ENCODE data around the gene IFT122.

Gene IFT122

GRCh38 chr3:129460155-129460554 is 20.1 kb downstream of the IFT122 start:
- Histone ChIP-seq H2AFZ (ENCODE audit: low read length, unreplicated experiment) (no peak overlapping the region), H3K27ac (ENCODE audit: low read depth, low read length) (peak overlapping the region; percentile 97), H3K27me3 (ENCODE audit: insufficient read depth, low read length) (no peaks in the 10 kb centered on the region), H3K4me3 (ENCODE audit: low read depth, low read length) (no peak overlapping the region), H3K79me2 (ENCODE audit: control insufficient read depth, insufficient read depth, low read length, unreplicated experiment) (no peaks in the 10 kb centered on the region), H3K4me1 (ENCODE audit: control insufficient read depth, insufficient read depth, low read length, unreplicated experiment) (peaks cover 16% of the 10 kb centered on the region), H3K36me3 (ENCODE audit: insufficient read depth, low read length) (no peaks in the 10 kb centered on the region)

- Histone ChIP-seq H3K27me3 (ENCODE audit: insufficient read depth, low read length) (no peaks in the 10 kb centered on the region), H2AFZ (ENCODE audit: low read length, unreplicated experiment) (no peak overlapping the region), H3K4me3 (ENCODE audit: low read depth, low read length) (no peak overlapping the region), H3K4me1 (ENCODE audit: control insufficient read depth, insufficient read depth, low read length, unreplicated experiment) (peaks cover 16% of the 10 kb centered on the region), H3K79me2 (ENCODE audit: control insufficient read depth, insufficient read depth, low read length, unreplicated experiment) (no peaks in the 10 kb centered on the region), H3K36me3 (ENCODE audit: insufficient read depth, low read length) (no peaks in the 10 kb centered on the region), H3K27ac (ENCODE audit: low read depth, low read length) (peak overlapping the region; percentile 97)
These were observed 20.5 kb downstream of the IFT122 start for GRCh38 chr3:129460572-129460971.

- no peak overlapping the region for H3K4me3 ChIP-seq (ENCODE audit: low read depth, low read length)
- no peaks in the 10 kb centered on the region for H3K36me3 ChIP-seq (ENCODE audit: insufficient read depth, low read length)
- H3K27ac ChIP-seq (ENCODE audit: low read depth, low read length) = peak overlapping the region; percentile 97
- no peaks in the 10 kb centered on the region for H3K79me2 ChIP-seq (ENCODE audit: control insufficient read depth, insufficient read depth, low read length, unreplicated experiment)
- no peaks in the 10 kb centered on the region for H3K27me3 ChIP-seq (ENCODE audit: insufficient read depth, low read length)
- H3K4me1 ChIP-seq (ENCODE audit: control insufficient read depth, insufficient read depth, low read length, unreplicated experiment) = peaks cover 16% of the 10 kb centered on the region
- H2AFZ ChIP-seq (ENCODE audit: low read length, unreplicated experiment) = peak overlapping the region; percentile 29
These were observed 21.0 kb downstream of the IFT122 start for GRCh38 chr3:129461022-129461421.

- Histone ChIP-seq H3K4me1 (ENCODE audit: control insufficient read depth, insufficient read depth, low read length, unreplicated experiment) (peaks cover 16% of the 10 kb centered on the region), H3K27ac (ENCODE audit: low read depth, low read length) (peak overlapping the region; percentile 97), H3K4me3 (ENCODE audit: low read depth, low read length) (no peak overlapping the region), H3K27me3 (ENCODE audit: insufficient read depth, low read length) (no peaks in the 10 kb centered on the region), H3K36me3 (ENCODE audit: insufficient read depth, low read length) (no peaks in the 10 kb centered on the region), H3K79me2 (ENCODE audit: control insufficient read depth, insufficient read depth, low read length, unreplicated experiment) (no peaks in the 10 kb centered on the region), H2AFZ (ENCODE audit: low read length, unreplicated experiment) (peak overlapping the region; percentile 29)
These were observed 21.6 kb downstream of the IFT122 start for GRCh38 chr3:129461461-129462146.

- Histone ChIP-seq H3K4me1 (ENCODE audit: control insufficient read depth, insufficient read depth, low read length, unreplicated experiment) (peaks cover 16% of the 10 kb centered on the region), H2AFZ (ENCODE audit: low read length, unreplicated experiment) (no peak overlapping the region), H3K36me3 (ENCODE audit: insufficient read depth, low read length) (no peaks in the 10 kb centered on the region), H3K27me3 (ENCODE audit: insufficient read depth, low read length) (no peaks in the 10 kb centered on the region), H3K4me3 (ENCODE audit: low read depth, low read length) (no peak overlapping the region), H3K79me2 (ENCODE audit: control insufficient read depth, insufficient read depth, low read length, unreplicated experiment) (no peaks in the 10 kb centered on the region), H3K27ac (ENCODE audit: low read depth, low read length) (peak overlapping the region; percentile 97)
These were observed 22.4 kb downstream of the IFT122 start for GRCh38 chr3:129462361-129462968.

GRCh38 chr3:129463094-129463493 is 23.1 kb downstream of the IFT122 start:
- H3K36me3 ChIP-seq (ENCODE audit: insufficient read depth, low read length) = no peaks in the 10 kb centered on the region
- H2AFZ ChIP-seq (ENCODE audit: low read length, unreplicated experiment) = no peak overlapping the region
- peaks cover 16% of the 10 kb centered on the region for H3K4me1 ChIP-seq (ENCODE audit: control insufficient read depth, insufficient read depth, low read length, unreplicated experiment)
- H3K27me3 ChIP-seq (ENCODE audit: insufficient read depth, low read length) = no peaks in the 10 kb centered on the region
- no peaks in the 10 kb centered on the region for H3K79me2 ChIP-seq (ENCODE audit: control insufficient read depth, insufficient read depth, low read length, unreplicated experiment)
- H3K27ac ChIP-seq (ENCODE audit: low read depth, low read length) = no peak overlapping the region
- no peak overlapping the region for H3K4me3 ChIP-seq (ENCODE audit: low read depth, low read length)

- Histone ChIP-seq H3K4me1 (ENCODE audit: control insufficient read depth, insufficient read depth, low read length, unreplicated experiment) (peaks cover 16% of the 10 kb centered on the region), H3K36me3 (ENCODE audit: insufficient read depth, low read length) (no peaks in the 10 kb centered on the region), H3K79me2 (ENCODE audit: control insufficient read depth, insufficient read depth, low read length, unreplicated experiment) (no peaks in the 10 kb centered on the region), H2AFZ (ENCODE audit: low read length, unreplicated experiment) (no peak overlapping the region), H3K27me3 (ENCODE audit: insufficient read depth, low read length) (no peaks in the 10 kb centered on the region), H3K4me3 (ENCODE audit: low read depth, low read length) (no peak overlapping the region), H3K27ac (ENCODE audit: low read depth, low read length) (no peak overlapping the region)
These were observed 23.7 kb downstream of the IFT122 start for GRCh38 chr3:129463716-129464115.

- Histone ChIP-seq H3K27ac (ENCODE audit: low read depth, low read length) (no peak overlapping the region), H3K4me1 (ENCODE audit: control insufficient read depth, insufficient read depth, low read length, unreplicated experiment) (no peaks in the 10 kb centered on the region), H3K79me2 (ENCODE audit: control insufficient read depth, insufficient read depth, low read length, unreplicated experiment) (no peaks in the 10 kb centered on the region), H3K36me3 (ENCODE audit: insufficient read depth, low read length) (no peaks in the 10 kb centered on the region), H2AFZ (ENCODE audit: low read length, unreplicated experiment) (no peak overlapping the region), H3K27me3 (ENCODE audit: insufficient read depth, low read length) (no peaks in the 10 kb centered on the region), H3K4me3 (ENCODE audit: low read depth, low read length) (no peak overlapping the region)
These were observed 27.9 kb downstream of the IFT122 start for GRCh38 chr3:129467932-129468331.

GRCh38 chr3:129469026-129469425 is 29.0 kb downstream of the IFT122 start:
- Histone ChIP-seq H3K4me1 (ENCODE audit: control insufficient read depth, insufficient read depth, low read length, unreplicated experiment) (no peaks in the 10 kb centered on the region), H3K36me3 (ENCODE audit: insufficient read depth, low read length) (no peaks in the 10 kb centered on the region), H3K27me3 (ENCODE audit: insufficient read depth, low read length) (no peaks in the 10 kb centered on the region), H3K79me2 (ENCODE audit: control insufficient read depth, insufficient read depth, low read length, unreplicated experiment) (no peaks in the 10 kb centered on the region), H2AFZ (ENCODE audit: low read length, unreplicated experiment) (no peak overlapping the region), H3K27ac (ENCODE audit: low read depth, low read length) (no peak overlapping the region), H3K4me3 (ENCODE audit: low read depth, low read length) (no peak overlapping the region)

- H3K27ac ChIP-seq (ENCODE audit: low read depth, low read length) = no peak overlapping the region
- no peak overlapping the region for H3K4me3 ChIP-seq (ENCODE audit: low read depth, low read length)
- H2AFZ ChIP-seq (ENCODE audit: low read length, unreplicated experiment) = no peak overlapping the region
- H3K4me1 ChIP-seq (ENCODE audit: control insufficient read depth, insufficient read depth, low read length, unreplicated experiment) = no peaks in the 10 kb centered on the region
- H3K36me3 ChIP-seq (ENCODE audit: insufficient read depth, low read length) = no peaks in the 10 kb centered on the region
- H3K27me3 ChIP-seq (ENCODE audit: insufficient read depth, low read length) = no peaks in the 10 kb centered on the region
- H3K79me2 ChIP-seq (ENCODE audit: control insufficient read depth, insufficient read depth, low read length, unreplicated experiment) = no peaks in the 10 kb centered on the region
These were observed 30.8 kb downstream of the IFT122 start for GRCh38 chr3:129470861-129471260.

- H3K4me3 ChIP-seq (ENCODE audit: low read depth, low read length) = no peak overlapping the region
- H2AFZ ChIP-seq (ENCODE audit: low read length, unreplicated experiment) = no peak overlapping the region
- no peak overlapping the region for H3K27ac ChIP-seq (ENCODE audit: low read depth, low read length)
- no peaks in the 10 kb centered on the region for H3K36me3 ChIP-seq (ENCODE audit: insufficient read depth, low read length)
- H3K79me2 ChIP-seq (ENCODE audit: control insufficient read depth, insufficient read depth, low read length, unreplicated experiment) = no peaks in the 10 kb centered on the region
- no peaks in the 10 kb centered on the region for H3K27me3 ChIP-seq (ENCODE audit: insufficient read depth, low read length)
- H3K4me1 ChIP-seq (ENCODE audit: control insufficient read depth, insufficient read depth, low read length, unreplicated experiment) = no peaks in the 10 kb centered on the region
These were observed 33.2 kb downstream of the IFT122 start for GRCh38 chr3:129473067-129473768.
